Neural progenitor cell (in vitro differentiated cells): ENCODE measurements around the gene TFAP2E. TPM values are rescaled to one million over a fixed set of nuclear protein-coding genes. Genes with fewer than 3 reads are reported as not detected.
"Not testable (repeated sequence)": the region's sequence is repeated elsewhere in the genome, so short reads cannot be mapped to it uniquely, and the experiment has no call there.

ENCODE experiments used
- DNase-seq: peaks from one replicate; pipeline ENCODE4 v3.0.0-alpha.2; 2016; ENCODE audit warnings: low spot score
- H2AFZ ChIP-seq: fragments of 200-600 bp; sonication (generic); replicated peaks from 2 replicates; pipeline ENCODE4 v1.6.1; 2016; ENCODE audit warnings: antibody characterized with exemption
- H3F3A ChIP-seq: fragments of 200-600 bp; sonication (generic); 2 replicates; pipeline ENCODE4 v1.6.1; 2016; ENCODE audit warnings: antibody characterized with exemption, low read depth
- H3K27ac ChIP-seq: fragments of 200-600 bp; sonication (generic); 2 replicates; pipeline ENCODE4 v1.5.1; 2016; ENCODE audit warnings: mild to moderate bottlenecking
- H3K27me3 ChIP-seq: fragments of 200-600 bp; sonication (generic); 2 replicates; pipeline ENCODE4 v1.6.1; 2016; ENCODE audit warnings: mild to moderate bottlenecking, moderate library complexity
- H3K36me3 ChIP-seq: fragments of 200-600 bp; sonication (generic); 2 replicates; pipeline ENCODE4 v1.5.1; 2016
- H3K4me1 ChIP-seq: fragments of 200-600 bp; sonication (generic); 2 replicates; pipeline ENCODE4 v1.6.1; 2016; ENCODE audit warnings: mixed run types
- H3K4me2 ChIP-seq: fragments of 200-600 bp; sonication (generic); 2 replicates; pipeline ENCODE4 v1.6.1; 2016
- H3K4me3 ChIP-seq: fragments of 200-600 bp; sonication (generic); 2 replicates; pipeline ENCODE4 v1.5.1; 2016
- H3K79me2 ChIP-seq: fragments of 200-600 bp; sonication (generic); 2 replicates; pipeline ENCODE4 v1.6.1; 2016; ENCODE audit warnings: low read depth
- H3K9ac ChIP-seq: fragments of 200-600 bp; sonication (generic); 2 replicates; pipeline ENCODE4 v1.6.1; 2016
- H3K9me3 ChIP-seq: fragments of 200-600 bp; sonication (generic); 2 replicates; pipeline ENCODE4 v1.5.1; 2016; ENCODE audit warnings: low read depth
- H4K20me1 ChIP-seq: fragments of 200-600 bp; sonication (generic); 2 replicates; pipeline ENCODE4 v1.6.1; 2016; ENCODE audit warnings: low read depth
- H3K27ac Mint-ChIP-seq: 3 replicates; pipeline ENCODE4 v1.8.0; 2021; ENCODE audit warnings: mixed read lengths
- H3K27me3 Mint-ChIP-seq: 2 replicates; pipeline ENCODE4 v1.8.0; 2022; ENCODE audit warnings: low read depth, mild to moderate bottlenecking, inconsistent platforms, moderate library complexity, mixed read lengths; ENCODE audit not compliant: insufficient read depth
- H3K36me3 Mint-ChIP-seq: 3 replicates; pipeline ENCODE4 v1.8.0; 2021; ENCODE audit warnings: mixed read lengths
- H3K4me1 Mint-ChIP-seq: 3 replicates; pipeline ENCODE4 v1.8.0; 2021; ENCODE audit warnings: mixed read lengths
- H3K4me3 Mint-ChIP-seq: 3 replicates; pipeline ENCODE4 v1.8.0; 2021; ENCODE audit warnings: mild to moderate bottlenecking, moderate library complexity, mixed read lengths
- H3K9me3 Mint-ChIP-seq: 3 replicates; pipeline ENCODE4 v1.8.0; 2020; ENCODE audit warnings: mixed read lengths
- CTCF ChIP-seq: fragments of 200-600 bp; sonication (generic); IDR thresholded peaks from 2 replicates; pipeline ENCODE4 v1.5.1; 2017; ENCODE audit warnings: antibody characterized with exemption, mild to moderate bottlenecking
- EZH2 ChIP-seq: fragments of 200-600 bp; sonication (generic); IDR thresholded peaks from 2 replicates; pipeline ENCODE4 v1.6.1; 2017; ENCODE audit warnings: antibody characterized with exemption, mild to moderate bottlenecking, moderate library complexity
- EZH2phosphoT487 ChIP-seq: fragments of 200-600 bp; sonication (generic); IDR thresholded peaks from 2 replicates; pipeline ENCODE4 v1.6.1; 2017; ENCODE audit warnings: antibody characterized with exemption
- total RNA-seq: library from RNA; depleted of rRNA; stranded (reverse); fragments of >200 nt; gene quantifications from 2 replicates; pipeline ENCODE4 v1.2.3, GENCODE V29; 2015; ENCODE audit warnings: low replicate concordance

Gene TFAP2E
- total RNA-seq, 1 donor from 2014 or later: not detected

GRCh38 chr1:35577071-35577998 is 4.2 kb downstream of the TFAP2E start:
- Mint-ChIP-seq H3K36me3 (peaks cover 2% of the 10 kb centered on the region), H3K4me1 (peaks cover 22% of the 10 kb centered on the region), H3K4me3 (peak overlapping the region; percentile 42), H3K9me3 (peaks cover 3% of the 10 kb centered on the region), H3K27ac (no peak overlapping the region), H3K27me3 (peaks cover 46% of the 10 kb centered on the region)
- no peak overlapping the region for H3K9ac ChIP-seq
- peak; percentile 42 for DNase-seq
- peaks cover 13% of the 10 kb centered on the region for H3K4me1 ChIP-seq
- H2AFZ ChIP-seq: peak overlapping the region; percentile 77
- no peaks in the 10 kb centered on the region for H3K36me3 ChIP-seq
- no peaks in the 10 kb centered on the region for H3K9me3 ChIP-seq
- peaks cover 80% of the 10 kb centered on the region for H3K27me3 ChIP-seq
- H3K4me2 ChIP-seq: peak overlapping the region; percentile 80
- peaks cover 36% of the 10 kb centered on the region for H4K20me1 ChIP-seq
- TF ChIP-seq EZH2phosphoT487 (peak; percentile 93), EZH2 (peak; percentile 97), CTCF (no peak)
- peak overlapping the region; percentile 41 for H3K4me3 ChIP-seq
- H3K27ac ChIP-seq: no peak overlapping the region
- no peaks in the 10 kb centered on the region for H3K79me2 ChIP-seq
- peaks cover 27% of the 10 kb centered on the region for H3F3A ChIP-seq

DNA sequence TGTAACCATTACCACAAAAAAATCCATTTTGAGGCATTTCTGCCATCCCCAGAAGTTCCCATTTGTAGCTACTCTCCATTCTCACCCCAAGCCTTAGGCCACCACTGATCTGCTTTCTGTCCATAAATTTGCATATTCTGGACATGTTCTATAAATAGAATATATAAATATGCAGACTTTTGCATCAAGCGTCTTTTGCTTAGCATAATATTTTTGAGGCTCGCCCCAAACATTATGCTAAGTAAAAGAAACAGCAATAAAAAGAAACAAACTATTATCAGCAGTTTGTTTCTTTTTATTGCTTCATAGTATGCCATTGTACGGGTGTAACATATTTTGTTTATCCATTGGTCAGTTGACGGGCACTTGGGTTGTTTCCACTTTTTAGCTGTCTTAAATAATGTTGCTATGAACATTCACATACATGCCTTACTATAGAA is 7.9 kb downstream of the TFAP2E start:
- Histone ChIP-seq H3K27ac (no peak overlapping the region), H3K4me2 (no peak overlapping the region), H4K20me1 (peaks cover 12% of the 10 kb centered on the region), H3K36me3 (no peaks in the 10 kb centered on the region), H3K4me3 (no peak overlapping the region), H3F3A (peaks cover 12% of the 10 kb centered on the region), H3K4me1 (peaks cover 7% of the 10 kb centered on the region), H3K9me3 (no peaks in the 10 kb centered on the region), H3K27me3 (peaks cover 43% of the 10 kb centered on the region), H2AFZ (no peak overlapping the region), H3K79me2 (no peaks in the 10 kb centered on the region), H3K9ac (no peak overlapping the region)
- Mint-ChIP-seq H3K27me3 (peaks cover 20% of the 10 kb centered on the region), H3K36me3 (no peaks in the 10 kb centered on the region), H3K4me3 (no peak overlapping the region), H3K4me1 (peaks cover 11% of the 10 kb centered on the region), H3K9me3 (peaks cover 3% of the 10 kb centered on the region), H3K27ac (no peak overlapping the region)
- DNase-seq: no peak
- TF ChIP-seq EZH2 (no peak), EZH2phosphoT487 (no peak), CTCF (no peak)

GRCh38 chr1:35581621-35582020 is 8.5 kb downstream of the TFAP2E start:
- not testable (repeated sequence) for H3K4me1 ChIP-seq, DNase-seq, H3K9ac ChIP-seq, H3K36me3 Mint-ChIP-seq, H4K20me1 ChIP-seq, H3K4me3 ChIP-seq, H3K27ac Mint-ChIP-seq, H3K9me3 ChIP-seq, H3K79me2 ChIP-seq, H3K4me2 ChIP-seq, H2AFZ ChIP-seq, H3K27ac ChIP-seq, H3K36me3 ChIP-seq, H3K4me3 Mint-ChIP-seq, H3K4me1 Mint-ChIP-seq, H3F3A ChIP-seq, H3K9me3 Mint-ChIP-seq
- H3K27me3 Mint-ChIP-seq: peaks cover 13% of the 10 kb centered on the region
- peaks cover 37% of the 10 kb centered on the region for H3K27me3 ChIP-seq

DNA sequence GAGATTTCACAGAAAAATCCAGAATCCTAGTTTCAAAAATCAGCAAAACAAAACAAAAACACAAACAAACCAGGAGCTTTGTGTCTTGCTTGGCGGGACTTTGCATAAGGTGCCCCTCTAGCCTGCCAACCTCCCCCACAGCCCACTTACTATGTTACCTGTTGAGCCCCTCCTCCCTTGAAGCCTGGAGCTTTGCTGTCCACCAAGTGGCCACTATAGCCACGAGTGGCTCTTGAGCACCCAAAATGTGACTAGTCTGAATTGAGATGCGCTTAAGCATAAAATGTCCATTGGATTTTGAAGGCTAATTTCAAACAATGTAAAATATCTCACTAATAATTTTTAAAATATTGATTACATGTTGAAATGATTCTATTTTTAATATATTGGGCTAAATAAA is 12.2 kb downstream of the TFAP2E start:
- Histone ChIP-seq H3K4me1 (no peaks in the 10 kb centered on the region), H3K9ac (no peak overlapping the region), H2AFZ (no peak overlapping the region), H3K27me3 (peaks cover under 1% of the 10 kb centered on the region), H3K9me3 (no peaks in the 10 kb centered on the region), H3F3A (no peaks in the 10 kb centered on the region), H4K20me1 (no peaks in the 10 kb centered on the region), H3K36me3 (no peaks in the 10 kb centered on the region), H3K4me3 (no peak overlapping the region), H3K4me2 (no peak overlapping the region), H3K79me2 (no peaks in the 10 kb centered on the region), H3K27ac (no peak overlapping the region)
- DNase-seq: no peak
- Mint-ChIP-seq H3K4me1 (no peaks in the 10 kb centered on the region), H3K4me3 (no peak overlapping the region), H3K9me3 (no peaks in the 10 kb centered on the region), H3K36me3 (no peaks in the 10 kb centered on the region), H3K27me3 (peaks cover 4% of the 10 kb centered on the region), H3K27ac (no peak overlapping the region)
- TF ChIP-seq EZH2 (no peak), CTCF (no peak)

DNA sequence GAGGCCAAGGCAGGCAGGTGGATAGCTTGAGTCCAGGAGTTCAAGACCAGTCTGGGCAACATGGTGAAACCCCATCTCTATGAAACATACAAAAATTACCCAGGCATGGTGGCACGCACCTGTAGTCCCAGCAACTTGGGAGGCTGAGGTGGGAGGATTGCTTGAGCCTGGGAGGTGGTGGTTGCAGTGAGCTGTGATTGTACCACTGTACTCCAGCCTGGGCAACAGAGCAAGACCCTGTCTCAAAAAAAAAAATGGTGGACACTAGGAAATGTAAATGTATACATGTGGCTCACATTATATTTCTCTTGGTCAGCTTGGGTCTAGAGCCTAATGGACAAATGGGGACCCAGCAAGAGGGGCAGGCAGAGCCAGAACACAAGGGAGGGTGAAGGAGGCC is 12.7 kb downstream of the TFAP2E start:
- H3K27ac ChIP-seq, H2AFZ ChIP-seq, H3K4me3 Mint-ChIP-seq, H3K4me1 Mint-ChIP-seq, H3F3A ChIP-seq, H3K9me3 Mint-ChIP-seq, H3K27me3 Mint-ChIP-seq, H3K4me2 ChIP-seq, H4K20me1 ChIP-seq, H3K36me3 ChIP-seq, H3K79me2 ChIP-seq, DNase-seq, H3K36me3 Mint-ChIP-seq, H3K9ac ChIP-seq, H3K27ac Mint-ChIP-seq, H3K4me1 ChIP-seq, H3K9me3 ChIP-seq, H3K4me3 ChIP-seq, H3K27me3 ChIP-seq: not testable (repeated sequence)
